ENCODE results near the gene ABCC8.
"Not testable (repeated sequence)": the region's sequence is repeated elsewhere in the genome, so short reads cannot be mapped to it uniquely, and the experiment has no call there.

The ABCC8 gene

GRCh38 chr11:17468122-17468521, 8.5 kb downstream of the ABCC8 start:
- FAIRE-seq: no peak

- FAIRE-seq: no peak
Measured at GRCh38 chr11:17463546-17464174, 13.0 kb downstream of the ABCC8 start.

GRCh38 chr11:17462940-17463339, 13.7 kb downstream of the ABCC8 start:
- no peak for FAIRE-seq

GRCh38 chr11:17460406-17460805, 16.2 kb downstream of the ABCC8 start:
- no peak for FAIRE-seq

- no peak for FAIRE-seq
Measured at GRCh38 chr11:17459236-17459896, 17.3 kb downstream of the ABCC8 start.

DNA sequence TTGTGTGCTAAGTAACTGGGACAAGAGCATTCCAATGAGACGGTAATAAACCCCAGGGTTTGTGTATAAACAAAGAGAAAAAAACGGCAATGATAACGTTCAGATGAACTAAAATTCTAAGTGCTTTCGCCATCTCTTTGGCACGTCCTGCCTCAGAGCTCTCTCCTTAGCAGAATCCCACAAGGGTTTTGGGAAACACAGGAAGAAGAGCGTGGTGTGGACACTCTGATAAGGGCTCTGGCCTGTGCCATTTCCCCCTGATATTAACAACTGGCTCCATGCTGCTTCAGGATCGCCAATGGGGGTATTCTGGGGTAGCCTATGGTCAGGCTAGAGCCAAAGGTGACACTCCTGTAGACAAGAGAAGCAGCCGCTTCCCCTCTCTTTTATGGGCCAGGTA, 18.4 kb downstream of the ABCC8 start:
- no peak for FAIRE-seq

GRCh38 chr11:17457396-17458173, 19.1 kb downstream of the ABCC8 start:
- no peak for FAIRE-seq

DNA sequence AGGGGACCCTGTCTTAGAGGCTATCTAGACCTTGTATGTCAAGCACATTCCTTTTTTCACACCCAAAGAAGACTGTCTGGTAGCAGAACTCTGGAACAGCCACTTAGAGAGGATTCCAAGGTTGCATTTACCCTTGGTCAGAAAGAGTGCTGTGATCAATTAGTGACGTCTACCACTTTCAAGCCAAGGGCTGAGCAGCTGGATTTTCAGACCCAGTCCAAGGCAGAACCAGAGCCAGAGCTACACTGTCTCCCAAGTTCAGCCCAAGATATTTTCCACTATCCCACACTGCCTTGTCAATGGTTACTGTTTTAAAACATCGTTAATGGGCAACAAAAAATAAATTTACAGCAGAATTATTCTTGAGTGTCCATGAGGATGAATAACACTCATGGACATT, 24.0 kb downstream of the ABCC8 start:
- FAIRE-seq: no peak

GRCh38 chr11:17449158-17449557, 27.5 kb downstream of the ABCC8 start:
- FAIRE-seq: no peak

GRCh38 chr11:17446482-17446881, 30.2 kb downstream of the ABCC8 start:
- no peak for FAIRE-seq

- no peak for FAIRE-seq
Measured at GRCh38 chr11:17445240-17445795, 31.3 kb downstream of the ABCC8 start.

- no peak for FAIRE-seq
Measured at GRCh38 chr11:17443926-17444690, 32.5 kb downstream of the ABCC8 start.

- FAIRE-seq: no peak
Measured at GRCh38 chr11:17443423-17443822, 33.2 kb downstream of the ABCC8 start.

- FAIRE-seq: no peak
Measured at GRCh38 chr11:17443000-17443399, 33.6 kb downstream of the ABCC8 start.

DNA sequence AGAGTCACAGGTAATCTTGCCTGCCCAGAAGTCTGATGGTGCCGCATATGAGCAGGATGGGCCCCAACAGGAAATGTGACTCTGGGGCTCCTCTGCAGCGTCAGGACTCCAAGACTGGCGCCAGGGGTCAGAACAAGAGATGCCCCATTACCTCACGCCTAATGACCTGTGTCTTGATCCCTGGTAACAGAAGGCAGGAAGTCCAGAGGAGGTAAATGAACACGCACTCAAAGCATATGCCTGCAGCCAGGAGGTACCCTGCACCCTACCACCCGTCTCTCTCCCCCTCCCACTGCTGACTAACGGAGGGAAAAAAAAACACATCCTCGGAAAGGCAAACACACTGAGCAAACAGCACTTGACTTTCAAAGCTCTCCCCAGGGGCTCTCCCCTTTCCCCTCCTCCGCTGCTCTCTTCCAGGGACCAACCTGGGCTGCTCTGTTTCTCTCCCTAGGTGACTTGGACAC, 37.3 kb downstream of the ABCC8 start:
- FAIRE-seq: no peak

GRCh38 chr11:17437366-17437765, 39.3 kb downstream of the ABCC8 start:
- no peak for FAIRE-seq

- no peak for FAIRE-seq
Measured at GRCh38 chr11:17434108-17434507, 42.5 kb downstream of the ABCC8 start.

GRCh38 chr11:17432002-17432401, 44.6 kb downstream of the ABCC8 start:
- FAIRE-seq: no peak

- no peak for FAIRE-seq
Measured at GRCh38 chr11:17431139-17431538, 45.5 kb downstream of the ABCC8 start.

DNA sequence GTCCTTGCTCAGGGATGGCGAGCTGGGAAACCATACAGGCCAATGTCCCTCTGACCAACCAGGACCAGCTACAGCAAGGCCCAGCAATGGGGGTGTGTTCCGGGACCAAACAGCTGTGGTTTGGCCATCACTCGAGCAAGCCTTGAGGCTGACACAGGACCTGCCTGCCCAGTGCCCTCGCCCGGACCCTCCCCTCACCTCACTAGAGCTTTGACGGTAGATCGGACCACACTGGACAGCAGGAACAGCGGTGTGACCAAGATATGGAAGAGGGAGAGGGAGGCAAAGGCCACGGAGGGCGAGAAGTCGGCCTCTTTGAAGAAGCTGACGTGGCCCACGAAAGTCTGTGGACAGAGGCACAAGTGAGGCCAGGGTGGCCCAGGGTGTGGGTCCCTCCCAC, 46.0 kb downstream of the ABCC8 start:
- FAIRE-seq: no peak

DNA sequence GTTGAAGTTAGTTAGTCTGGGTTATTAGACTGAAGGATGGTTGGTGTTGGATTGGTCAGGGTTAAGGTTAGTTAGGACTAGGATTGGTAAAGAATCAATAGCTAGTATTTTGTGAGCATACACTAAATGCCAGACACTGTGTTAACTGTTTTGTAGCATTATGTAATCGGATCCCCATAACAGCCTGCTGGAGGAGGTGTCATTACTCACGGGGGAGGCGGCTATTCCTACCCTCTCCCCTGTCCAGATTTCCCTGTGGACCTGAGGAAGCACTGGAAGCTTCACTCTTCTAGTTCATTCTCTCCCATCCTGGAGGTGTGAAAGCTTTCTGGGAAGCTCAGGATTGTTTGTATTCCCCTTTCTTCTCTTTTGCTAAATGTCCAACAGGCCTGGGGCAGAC, 47.7 kb downstream of the ABCC8 start:
- FAIRE-seq: no peak

- FAIRE-seq: no peak
Measured at GRCh38 chr11:17428261-17428660, 48.4 kb downstream of the ABCC8 start.

DNA sequence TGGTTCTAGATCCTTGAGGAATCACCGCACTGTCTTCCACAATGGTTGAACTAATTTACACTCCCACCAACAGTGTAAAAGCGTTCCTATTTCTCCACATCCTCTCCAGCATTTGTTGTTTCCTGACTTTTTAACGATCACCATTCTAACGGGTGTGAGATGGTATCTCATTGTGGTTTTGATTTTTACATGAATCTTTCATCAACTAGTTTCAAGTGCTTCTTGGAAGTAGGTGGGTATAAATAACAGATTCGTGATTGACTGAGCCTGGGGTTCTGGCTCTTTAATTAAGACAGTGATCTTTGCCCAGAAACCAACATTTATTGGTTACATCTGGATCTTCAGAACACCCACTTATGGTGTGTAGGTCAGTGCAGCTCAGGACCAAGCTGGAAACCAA, 50.4 kb downstream of the ABCC8 start:
- not testable (repeated sequence) for FAIRE-seq

All from A204.1 (cell line).